Neural cell (in vitro differentiated cells): Measurements from ENCODE around the gene KIFC1. TPM values are rescaled to one million over a fixed set of nuclear protein-coding genes. Genes with fewer than 3 reads are reported as not detected.

Experiments used
- polyA plus RNA-seq: library from polyadenylated mRNA; depleted of rRNA; stranded (reverse); fragments of >200 nt; gene quantifications from 2 replicates; pipeline ENCODE4 v1.2.3, GENCODE V29; 2014
- small RNA-seq, 3 experiments: library from RNA; depleted of rRNA; stranded (forward); fragments of <200 nt; gene quantifications; one replicate each; pipeline ENCODE3, GENCODE V24; 2012
- TF ChIP-seq, protein P1 (sequence below): fragments of 450-650 bp; IDR thresholded peaks from 2 replicates; pipeline ENCODE4 v1.5.1; 2014; ENCODE audit warnings: antibody characterized with exemption, mild to moderate bottlenecking, moderate library complexity; ENCODE audit not compliant: poor library complexity, severe bottlenecking

The KIFC1 gene
- polyA plus RNA-seq, 1 donor from 2014 or later = 0.52 TPM

DNA sequence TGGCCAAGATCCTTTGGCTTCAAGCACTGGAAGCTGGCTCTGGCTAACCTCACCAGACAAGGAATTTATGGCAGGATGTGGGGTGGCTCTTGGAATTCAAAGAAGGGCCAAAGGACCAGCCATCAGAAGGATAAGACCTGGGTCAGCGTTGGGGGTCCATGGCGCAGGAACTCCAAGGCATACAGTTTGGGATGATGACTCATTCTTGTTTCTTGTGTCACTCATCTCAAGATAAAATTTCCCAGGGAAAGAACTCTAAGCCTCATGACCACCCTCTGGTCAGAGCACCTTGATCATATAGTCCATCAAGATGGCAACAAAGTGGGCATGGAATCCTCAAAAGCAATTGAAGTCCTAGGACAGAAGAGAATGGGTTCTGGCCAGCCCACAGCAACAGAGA, 67.6 kb downstream of the KIFC1 start (continued):
- TF ChIP-seq, protein P1, sequence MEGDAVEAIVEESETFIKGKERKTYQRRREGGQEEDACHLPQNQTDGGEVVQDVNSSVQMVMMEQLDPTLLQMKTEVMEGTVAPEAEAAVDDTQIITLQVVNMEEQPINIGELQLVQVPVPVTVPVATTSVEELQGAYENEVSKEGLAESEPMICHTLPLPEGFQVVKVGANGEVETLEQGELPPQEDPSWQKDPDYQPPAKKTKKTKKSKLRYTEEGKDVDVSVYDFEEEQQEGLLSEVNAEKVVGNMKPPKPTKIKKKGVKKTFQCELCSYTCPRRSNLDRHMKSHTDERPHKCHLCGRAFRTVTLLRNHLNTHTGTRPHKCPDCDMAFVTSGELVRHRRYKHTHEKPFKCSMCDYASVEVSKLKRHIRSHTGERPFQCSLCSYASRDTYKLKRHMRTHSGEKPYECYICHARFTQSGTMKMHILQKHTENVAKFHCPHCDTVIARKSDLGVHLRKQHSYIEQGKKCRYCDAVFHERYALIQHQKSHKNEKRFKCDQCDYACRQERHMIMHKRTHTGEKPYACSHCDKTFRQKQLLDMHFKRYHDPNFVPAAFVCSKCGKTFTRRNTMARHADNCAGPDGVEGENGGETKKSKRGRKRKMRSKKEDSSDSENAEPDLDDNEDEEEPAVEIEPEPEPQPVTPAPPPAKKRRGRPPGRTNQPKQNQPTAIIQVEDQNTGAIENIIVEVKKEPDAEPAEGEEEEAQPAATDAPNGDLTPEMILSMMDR = no peak

Small RNA genes within 50 kb of the gene (small RNA-seq; reads per million reads assigned to genes)
- gene RPL35AP4 (0 reads per million in 3 experiments), gene ZBTB9 (0 reads per million in 3 experiments)

Other genes with a start within 250 kb of the KIFC1 start
- gene COL11A2, start 199.4 kb upstream of the KIFC1 start, polyA plus RNA-seq = 9.8 and 20.2 TPM in 2 replicates
- gene RXRB, start 191.2 kb upstream of the KIFC1 start, polyA plus RNA-seq = 60.7 and 71.2 TPM in 2 replicates
- gene SLC39A7, start 191.0 kb upstream of the KIFC1 start, polyA plus RNA-seq = 99.8 and 120 TPM in 2 replicates
- 7.3 and 10.3 TPM in 2 replicates for gene HSD17B8, start 187.2 kb upstream of the KIFC1 start, polyA plus RNA-seq
- gene RING1, start 183.3 kb upstream of the KIFC1 start, polyA plus RNA-seq = 107 and 121 TPM in 2 replicates
- 29.1 and 34.6 TPM in 2 replicates for gene VPS52, start 119.9 kb upstream of the KIFC1 start, polyA plus RNA-seq
- 1,894 and 2,078 TPM in 2 replicates for gene RPS18, start 119.7 kb upstream of the KIFC1 start, polyA plus RNA-seq
- gene B3GALT4, start 114.7 kb upstream of the KIFC1 start, polyA plus RNA-seq = 2.5 and 7.0 TPM in 2 replicates
- 62.5 and 73.2 TPM in 2 replicates for gene WDR46, start 102.6 kb upstream of the KIFC1 start, polyA plus RNA-seq
- 97.8 and 109 TPM in 2 replicates for gene PFDN6, start 102.2 kb upstream of the KIFC1 start, polyA plus RNA-seq
- gene RGL2, start 92.9 kb upstream of the KIFC1 start, polyA plus RNA-seq = 120 and 141 TPM in 2 replicates
- gene TAPBP, start 77.7 kb upstream of the KIFC1 start, polyA plus RNA-seq = 1.2 and 5.5 TPM in 2 replicates
- gene ZBTB22, start 74.1 kb upstream of the KIFC1 start, polyA plus RNA-seq = 16.5 and 30.0 TPM in 2 replicates
- gene DAXX, start 68.9 kb upstream of the KIFC1 start, polyA plus RNA-seq = 39.3 and 66.0 TPM in 2 replicates
- 102 and 112 TPM in 2 replicates for gene PHF1, start 19.2 kb downstream of the KIFC1 start, polyA plus RNA-seq
- gene CUTA, start 26.3 kb downstream of the KIFC1 start, polyA plus RNA-seq = 341 and 343 TPM in 2 replicates
- gene SYNGAP1, start 28.2 kb downstream of the KIFC1 start, polyA plus RNA-seq = 4.3 and 5.9 TPM in 2 replicates
- 6.8 and 7.7 TPM in 2 replicates for gene ZBTB9, start 62.8 kb downstream of the KIFC1 start, polyA plus RNA-seq
- 15.4 and 21.9 TPM in 2 replicates for gene BAK1, start 188.5 kb downstream of the KIFC1 start, polyA plus RNA-seq
- gene ITPR3, start 229.5 kb downstream of the KIFC1 start, polyA plus RNA-seq = 0.11 and 0.16 TPM in 2 replicates